GM21825 (cell line): ENCODE measurements around the gene SCARB1.
A peak's percentile ranks its signal among the peaks of the same experiment; 100 is the strongest.

Experiments used
- ATAC-seq: cut with Tn5 transposase; IDR thresholded peaks from one replicate; pipeline ENCODE4 v1.9.1; 2021; ENCODE audit warnings: mild to moderate bottlenecking, moderate library complexity; ENCODE audit not compliant: unreplicated experiment

The SCARB1 gene

GRCh38 chr12:124778411-124778810 is 85.3 kb downstream of the SCARB1 start:
- no peak for ATAC-seq

- ATAC-seq, result no peak
These were observed 86.0 kb downstream of the SCARB1 start for GRCh38 chr12:124777399-124778372.

DNA sequence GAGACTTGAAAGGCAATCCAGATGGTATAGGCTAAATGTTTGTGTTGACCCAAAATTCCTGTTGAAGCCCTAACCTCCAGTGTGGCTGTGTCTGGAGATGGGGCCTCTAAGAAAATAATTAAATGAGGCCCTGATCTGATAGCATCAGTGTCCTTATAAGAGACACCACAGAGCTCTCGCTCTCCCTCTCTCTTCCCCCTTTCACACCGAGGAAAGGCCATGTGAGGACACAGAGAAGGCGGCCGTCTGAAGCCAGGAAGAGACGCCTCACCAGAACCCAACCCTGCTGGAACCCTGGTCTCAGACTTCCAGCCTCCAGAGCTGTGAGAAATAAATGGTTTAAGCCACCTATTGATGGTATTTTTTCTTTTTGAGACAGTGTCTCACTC is 87.5 kb downstream of the SCARB1 start:
- no peak for ATAC-seq

- ATAC-seq, result peak; percentile 78
These were observed 89.0 kb downstream of the SCARB1 start for GRCh38 chr12:124774462-124775167.

DNA sequence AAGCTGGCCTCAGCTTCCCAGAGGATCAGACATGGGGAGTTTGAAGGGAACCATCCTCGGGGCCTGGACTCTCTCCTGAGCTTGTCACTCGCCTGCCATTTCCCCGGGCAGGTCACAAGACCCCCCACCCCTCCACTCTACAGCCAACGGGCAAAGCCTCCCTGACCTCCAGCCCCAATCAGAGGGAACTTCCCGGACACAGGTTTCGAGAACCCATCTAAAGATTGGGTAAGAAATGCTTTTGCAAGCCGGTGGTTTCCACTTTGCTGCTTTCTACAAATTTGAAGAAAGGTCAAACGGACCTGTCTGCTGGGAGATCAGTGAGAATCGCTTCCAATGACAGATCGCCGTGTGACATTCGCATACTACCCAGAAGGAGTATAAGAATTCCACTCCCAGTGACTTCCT is 89.6 kb downstream of the SCARB1 start:
- ATAC-seq, result peak; percentile 35

GRCh38 chr12:124772289-124773170 is 91.1 kb downstream of the SCARB1 start:
- ATAC-seq, result no peak

- ATAC-seq, result no peak
These were observed 92.0 kb downstream of the SCARB1 start for GRCh38 chr12:124771462-124772288.

- no peak for ATAC-seq
These were observed 92.9 kb downstream of the SCARB1 start for GRCh38 chr12:124770728-124771127.

- ATAC-seq, result no peak
These were observed 93.7 kb downstream of the SCARB1 start for GRCh38 chr12:124769881-124770512.

DNA sequence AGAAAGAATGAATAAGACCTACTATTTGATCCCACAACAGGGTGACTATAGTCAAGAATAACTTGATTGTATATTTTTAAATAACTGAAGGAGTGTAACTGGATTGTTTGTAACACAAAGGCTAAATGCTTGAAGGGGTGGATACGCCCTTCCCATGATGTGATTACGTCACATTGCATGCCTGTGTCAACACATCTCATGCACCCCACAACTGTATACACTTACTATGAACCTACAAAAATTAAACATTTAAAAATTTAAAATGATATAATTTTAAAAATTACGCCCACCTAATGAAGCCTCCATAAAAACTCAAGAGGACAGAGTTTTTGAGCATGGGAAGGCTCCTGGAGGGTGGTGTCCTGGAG is 94.5 kb downstream of the SCARB1 start:
- no peak for ATAC-seq

DNA sequence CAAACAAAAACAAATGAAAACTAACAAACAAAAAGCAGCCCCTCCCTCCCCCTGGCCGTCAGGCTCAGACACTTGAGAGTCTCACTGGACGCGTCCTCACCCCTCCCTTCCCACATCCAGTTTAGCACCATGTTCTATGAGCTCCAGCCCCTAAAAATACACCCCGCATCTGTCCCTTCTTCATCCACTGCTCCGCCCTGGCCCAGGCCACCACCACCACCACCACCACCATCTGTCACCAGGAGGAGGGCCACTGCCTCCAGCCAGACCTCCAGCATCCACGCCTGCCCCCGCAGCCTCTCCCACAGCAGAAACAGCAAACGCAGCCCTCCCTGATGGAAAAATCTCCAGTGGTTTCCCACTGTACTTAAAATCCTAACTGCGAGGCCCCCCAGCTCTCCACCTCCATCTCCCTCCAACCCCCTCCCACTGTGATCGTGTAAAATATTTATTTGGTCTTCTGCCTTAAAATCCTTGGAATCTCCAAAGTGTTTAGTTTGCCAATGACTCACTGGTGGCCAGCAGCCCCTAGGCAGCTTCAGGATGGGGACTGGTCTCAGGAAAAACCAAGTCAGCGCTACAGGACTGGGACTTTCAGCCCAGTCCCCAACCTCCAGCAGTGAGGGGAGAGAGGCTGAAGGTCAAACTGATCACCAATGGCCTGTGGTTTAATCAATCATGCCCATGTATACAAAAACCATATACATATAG is 95.1 kb downstream of the SCARB1 start:
- ATAC-seq, result no peak

GRCh38 chr12:124767066-124767821 is 96.4 kb downstream of the SCARB1 start:
- peak; percentile 70 for ATAC-seq

- ATAC-seq, result peak; percentile 3
These were observed 97.0 kb downstream of the SCARB1 start for GRCh38 chr12:124766727-124767065.

- ATAC-seq, result no peak
These were observed 97.8 kb downstream of the SCARB1 start for GRCh38 chr12:124765581-124766489.

GRCh38 chr12:124764870-124765580 is 98.6 kb downstream of the SCARB1 start:
- ATAC-seq, result no peak

- ATAC-seq, result no peak
These were observed 99.2 kb downstream of the SCARB1 start for GRCh38 chr12:124764451-124764850.

DNA sequence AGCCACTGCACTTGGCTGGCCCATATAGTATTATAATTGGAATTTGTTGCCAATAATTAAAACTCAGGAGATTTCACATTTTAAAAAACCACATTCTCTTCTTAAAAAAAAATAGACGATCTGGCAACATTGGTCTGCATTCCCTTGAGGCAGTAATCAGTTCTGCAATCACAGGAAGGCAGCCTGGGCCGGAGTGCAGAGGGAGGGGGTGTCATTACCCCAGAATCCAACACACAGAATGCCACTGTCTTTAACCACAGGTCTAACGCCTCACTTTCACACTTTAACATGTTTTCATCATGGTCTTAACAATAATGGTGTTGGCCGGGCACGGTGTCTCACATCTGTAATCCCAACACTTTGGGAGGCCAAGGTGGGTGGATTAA is 100.1 kb downstream of the SCARB1 start:
- ATAC-seq, result no peak
